Smooth muscle cell (in vitro differentiated cells): ENCODE measurements around the gene PCDHA4. TPM values are rescaled to one million over a fixed set of nuclear protein-coding genes. Genes with fewer than 3 reads are reported as not detected.

Experiments
- DNase-seq: peaks from one replicate; lab custom pipeline; 2025; ENCODE audit not compliant: unreplicated experiment; lab: John Stamatoyannopoulos, UW
- H2AFZ ChIP-seq: fragments of 200-600 bp; sonication (generic); 2 replicates; pipeline ENCODE4 v1.6.0; 2016; ENCODE audit warnings: antibody characterized with exemption, low read depth, mild to moderate bottlenecking
- H3F3A ChIP-seq: fragments of 200-600 bp; sonication (generic); 2 replicates; pipeline ENCODE4 v1.6.0; 2017; ENCODE audit warnings: antibody characterized with exemption, low read depth
- H3K27ac ChIP-seq: fragments of 200-600 bp; sonication (generic); 2 replicates; pipeline ENCODE4 v1.5.1; 2016; ENCODE audit warnings: low read depth, mild to moderate bottlenecking
- H3K27me3 ChIP-seq: fragments of 200-600 bp; sonication (generic); 2 replicates; pipeline ENCODE4 v1.6.1; 2016; ENCODE audit warnings: low read depth, mild to moderate bottlenecking
- H3K36me3 ChIP-seq: fragments of 200-600 bp; sonication (generic); 2 replicates; pipeline ENCODE4 v1.5.1; 2016; ENCODE audit warnings: low read depth
- H3K4me1 ChIP-seq: fragments of 200-600 bp; sonication (generic); 2 replicates; pipeline ENCODE4 v1.5.1; 2016; ENCODE audit warnings: low read depth
- H3K4me2 ChIP-seq: fragments of 200-600 bp; sonication (generic); 2 replicates; pipeline ENCODE4 v1.6.0; 2016; ENCODE audit warnings: mild to moderate bottlenecking
- H3K4me3 ChIP-seq: fragments of 200-600 bp; sonication (generic); 2 replicates; pipeline ENCODE4 v1.5.1; 2016; ENCODE audit warnings: mild to moderate bottlenecking
- H3K79me2 ChIP-seq: fragments of 200-600 bp; sonication (generic); 2 replicates; pipeline ENCODE4 v1.6.0; 2016; ENCODE audit warnings: low read depth, mild to moderate bottlenecking
- H3K9ac ChIP-seq: fragments of 200-600 bp; sonication (generic); 2 replicates; pipeline ENCODE4 v1.6.0; 2016; ENCODE audit warnings: low read depth
- H3K9me3 ChIP-seq: fragments of 200-600 bp; sonication (generic); replicated peaks from 2 replicates; pipeline ENCODE4 v1.5.1; 2016; ENCODE audit warnings: low read depth
- H4K20me1 ChIP-seq: fragments of 200-600 bp; sonication (generic); 2 replicates; pipeline ENCODE4 v1.6.0; 2016; ENCODE audit warnings: low read depth
- WGBS: methylation state at CpG from one replicate; pipeline ENCODE4 v1.1.7; 2016; ENCODE audit warnings: low lambda C conversion rate; 5-methylcytosine and 5-hydroxymethylcytosine counted together
- polyA plus RNA-seq: library from polyadenylated mRNA; unstranded; fragments of >200 nt; fragmentation: Nextera tagmentation; extraction: Ambion mirVana; gene quantifications from 2 replicates; pipeline ENCODE4 v1.2.1, GENCODE V29; 2016
- total RNA-seq: library from RNA; depleted of rRNA; stranded (reverse); fragments of >200 nt; gene quantifications from 2 replicates; pipeline ENCODE4 v1.2.3, GENCODE V29; 2014
- TF ChIP-seq, protein P1 (sequence below): fragments of 200-600 bp; sonication (generic); IDR thresholded peaks from 2 replicates; pipeline ENCODE4 v1.5.1; 2017; ENCODE audit warnings: borderline replicate concordance, mild to moderate bottlenecking, antibody characterized with exemption; ENCODE audit not compliant: insufficient read depth, poor library complexity, severe bottlenecking

Gene PCDHA4
- total and polyA plus RNA-seq, 2 experiments from 2014 or later = 4.1 to 7.1 TPM

DNA sequence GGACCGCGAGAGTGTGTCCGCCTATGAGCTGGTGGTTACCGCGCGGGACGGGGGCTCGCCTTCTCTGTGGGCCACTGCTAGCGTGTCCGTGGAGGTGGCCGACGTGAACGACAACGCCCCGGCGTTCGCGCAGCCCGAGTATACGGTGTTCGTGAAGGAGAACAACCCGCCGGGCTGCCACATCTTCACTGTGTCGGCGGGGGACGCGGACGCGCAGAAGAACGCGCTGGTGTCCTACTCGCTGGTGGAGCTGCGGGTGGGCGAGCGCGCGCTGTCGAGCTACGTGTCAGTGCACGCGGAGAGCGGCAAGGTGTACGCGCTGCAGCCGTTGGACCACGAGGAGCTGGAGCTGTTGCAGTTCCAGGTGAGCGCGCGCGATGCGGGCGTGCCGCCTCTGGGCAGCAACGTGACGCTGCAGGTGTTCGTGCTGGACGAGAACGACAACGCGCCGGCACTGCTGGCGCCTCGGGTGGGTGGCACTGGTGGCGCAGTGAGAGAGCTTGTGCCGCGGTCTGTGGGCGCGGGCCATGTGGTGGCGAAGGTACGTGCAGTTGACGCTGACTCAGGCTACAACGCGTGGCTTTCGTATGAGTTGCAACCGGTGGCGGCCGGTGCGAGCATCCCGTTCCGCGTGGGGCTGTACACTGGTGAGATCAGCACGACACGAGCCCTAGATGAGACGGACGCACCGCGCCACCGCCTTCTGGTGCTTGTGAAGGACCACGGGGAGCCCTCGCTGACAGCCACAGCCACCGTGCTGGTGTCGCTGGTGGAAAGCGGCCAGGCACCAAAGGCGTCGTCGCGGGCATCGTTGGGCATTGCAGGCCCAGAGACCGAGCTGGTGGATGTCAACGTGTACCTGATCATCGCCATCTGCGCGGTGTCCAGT is 29.0 kb downstream of the PCDHA4 start:
- Histone ChIP-seq H3K9me3 (no peaks in the 10 kb centered on the region), H3F3A (no peaks in the 10 kb centered on the region), H3K79me2 (no peaks in the 10 kb centered on the region), H3K4me2 (no peak overlapping the region), H3K4me3 (no peak overlapping the region), H2AFZ (no peak overlapping the region), H3K36me3 (no peaks in the 10 kb centered on the region), H3K27me3 (no peaks in the 10 kb centered on the region), H3K9ac (no peak overlapping the region), H3K27ac (no peak overlapping the region), H3K4me1 (no peaks in the 10 kb centered on the region), H4K20me1 (no peaks in the 10 kb centered on the region)
- WGBS = 98% methylated on average over 96 of the region's 103 CpGs
- no peak for DNase-seq
- TF ChIP-seq, protein P1, sequence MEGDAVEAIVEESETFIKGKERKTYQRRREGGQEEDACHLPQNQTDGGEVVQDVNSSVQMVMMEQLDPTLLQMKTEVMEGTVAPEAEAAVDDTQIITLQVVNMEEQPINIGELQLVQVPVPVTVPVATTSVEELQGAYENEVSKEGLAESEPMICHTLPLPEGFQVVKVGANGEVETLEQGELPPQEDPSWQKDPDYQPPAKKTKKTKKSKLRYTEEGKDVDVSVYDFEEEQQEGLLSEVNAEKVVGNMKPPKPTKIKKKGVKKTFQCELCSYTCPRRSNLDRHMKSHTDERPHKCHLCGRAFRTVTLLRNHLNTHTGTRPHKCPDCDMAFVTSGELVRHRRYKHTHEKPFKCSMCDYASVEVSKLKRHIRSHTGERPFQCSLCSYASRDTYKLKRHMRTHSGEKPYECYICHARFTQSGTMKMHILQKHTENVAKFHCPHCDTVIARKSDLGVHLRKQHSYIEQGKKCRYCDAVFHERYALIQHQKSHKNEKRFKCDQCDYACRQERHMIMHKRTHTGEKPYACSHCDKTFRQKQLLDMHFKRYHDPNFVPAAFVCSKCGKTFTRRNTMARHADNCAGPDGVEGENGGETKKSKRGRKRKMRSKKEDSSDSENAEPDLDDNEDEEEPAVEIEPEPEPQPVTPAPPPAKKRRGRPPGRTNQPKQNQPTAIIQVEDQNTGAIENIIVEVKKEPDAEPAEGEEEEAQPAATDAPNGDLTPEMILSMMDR = no peak

DNA sequence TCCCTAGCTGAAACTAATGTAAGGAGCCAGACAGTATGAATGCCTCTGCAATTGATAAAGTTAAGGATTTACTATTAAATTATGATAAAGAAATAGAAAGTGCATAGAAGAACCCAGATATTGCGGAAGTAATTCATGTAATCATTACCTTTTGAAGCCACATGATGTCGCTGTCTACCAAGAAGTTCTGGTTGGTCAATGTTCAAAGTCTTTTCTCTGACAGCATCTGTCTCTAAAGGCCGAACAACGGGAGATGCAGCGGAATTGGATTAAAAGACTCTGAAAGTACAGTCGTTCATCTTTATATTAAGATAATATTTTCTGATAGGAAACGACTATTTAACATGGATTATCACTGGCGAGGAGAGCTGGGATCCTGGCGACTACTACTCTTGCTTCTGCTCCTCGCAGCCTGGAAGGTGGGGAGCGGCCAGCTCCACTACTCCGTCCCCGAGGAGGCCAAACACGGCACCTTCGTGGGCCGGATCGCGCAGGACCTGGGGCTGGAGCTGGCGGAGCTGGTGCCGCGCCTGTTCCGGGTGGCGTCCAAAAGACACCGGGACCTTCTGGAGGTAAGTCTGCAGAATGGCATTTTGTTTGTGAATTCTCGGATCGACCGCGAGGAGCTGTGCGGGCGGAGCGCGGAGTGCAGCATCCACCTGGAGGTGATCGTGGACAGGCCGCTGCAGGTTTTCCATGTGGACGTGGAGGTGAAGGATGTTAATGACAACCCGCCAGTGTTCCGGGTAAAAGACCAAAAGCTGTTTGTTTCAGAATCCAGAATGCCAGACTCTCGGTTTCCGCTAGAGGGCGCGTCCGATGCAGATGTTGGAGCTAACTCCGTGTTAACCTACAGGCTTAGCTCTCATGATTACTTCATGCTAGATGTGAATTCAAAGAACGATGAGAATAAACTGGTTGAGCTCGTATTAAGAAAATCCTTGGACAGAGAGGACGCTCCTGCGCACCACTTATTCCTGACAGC is 34.4 kb downstream of the PCDHA4 start, which contains the start of gene PCDHA8:
PCDHA8 (plus strand) TSS at position 210 of the 985 bp plus-strand sequence; CDS start at position 345, 135 bp downstream.
- Histone ChIP-seq H3F3A (no peaks in the 10 kb centered on the region), H3K27ac (no peak within 1 kb of the TSS), H3K27me3 (no peaks in the 10 kb centered on the region), H3K9me3 (no peaks in the 10 kb centered on the region), H3K4me1 (no peaks in the 10 kb centered on the region), H3K9ac (no peak within 1 kb of the TSS), H2AFZ (no peak within 1 kb of the TSS), H3K4me3 (no peak within 1 kb of the TSS), H3K36me3 (no peaks in the 10 kb centered on the region), H4K20me1 (no peaks in the 10 kb centered on the region), H3K4me2 (no peak within 1 kb of the TSS), H3K79me2 (no peaks in the 10 kb centered on the region)
- DNase-seq = no peak
- 69% methylated on average over 47 of the region's 47 CpGs for WGBS
- TF ChIP-seq, protein P1 = no peak

DNA sequence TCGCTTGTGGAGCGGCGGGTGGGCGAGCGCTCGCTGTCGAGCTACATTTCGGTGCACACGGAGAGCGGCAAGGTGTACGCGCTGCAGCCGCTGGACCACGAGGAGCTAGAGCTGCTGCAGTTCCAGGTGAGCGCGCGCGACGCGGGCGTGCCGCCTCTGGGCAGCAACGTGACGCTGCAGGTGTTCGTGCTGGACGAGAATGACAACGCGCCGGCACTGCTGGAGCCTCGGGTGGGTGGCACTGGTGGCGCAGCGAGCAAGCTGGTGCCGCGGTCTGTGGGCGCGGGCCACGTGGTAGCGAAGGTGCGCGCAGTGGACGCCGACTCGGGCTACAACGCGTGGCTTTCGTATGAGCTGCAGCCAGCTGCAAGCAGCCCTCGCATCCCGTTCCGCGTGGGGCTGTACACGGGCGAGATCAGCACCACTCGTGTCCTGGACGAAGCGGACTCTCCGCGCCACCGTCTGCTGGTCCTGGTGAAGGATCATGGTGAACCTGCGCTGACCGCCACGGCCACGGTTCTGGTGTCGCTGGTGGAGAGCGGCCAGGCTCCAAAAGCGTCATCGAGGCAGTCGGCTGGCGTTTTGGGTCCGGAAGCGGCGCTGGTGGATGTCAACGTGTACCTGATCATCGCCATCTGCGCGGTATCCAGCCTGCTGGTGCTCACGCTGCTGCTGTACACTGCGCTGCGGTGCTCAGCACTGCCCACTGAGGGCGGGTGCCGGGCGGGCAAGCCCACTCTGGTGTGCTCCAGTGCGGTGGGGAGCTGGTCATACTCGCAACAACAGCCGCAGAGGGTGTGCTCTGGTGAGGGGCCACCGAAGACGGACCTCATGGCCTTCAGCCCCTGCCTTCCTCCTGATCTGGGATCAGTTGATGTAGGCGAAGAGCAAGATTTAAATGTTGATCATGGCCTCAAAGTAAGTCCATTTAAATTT is 36.2 kb downstream of the PCDHA4 start:
- Histone ChIP-seq H3F3A (no peaks in the 10 kb centered on the region), H3K4me2 (no peak overlapping the region), H3K27ac (no peak overlapping the region), H3K27me3 (no peaks in the 10 kb centered on the region), H3K79me2 (no peaks in the 10 kb centered on the region), H3K9ac (no peak overlapping the region), H3K4me1 (no peaks in the 10 kb centered on the region), H4K20me1 (no peaks in the 10 kb centered on the region), H3K9me3 (no peaks in the 10 kb centered on the region), H3K4me3 (no peak overlapping the region), H3K36me3 (no peaks in the 10 kb centered on the region), H2AFZ (no peak overlapping the region)
- TF ChIP-seq, protein P1 = no peak
- no peak for DNase-seq
- 99% methylated on average over 77 of the region's 87 CpGs for WGBS
